HT1080 (cell line): ENCODE data around the gene TNP2. TPM values are rescaled to one million over a fixed set of nuclear protein-coding genes. Genes with fewer than 3 reads are reported as not detected.
A peak's percentile ranks its signal among the peaks of the same experiment; 100 is the strongest.

Experiments used
- DNase-seq: peaks from one replicate; pipeline ENCODE4 v3.0.0-alpha.2; 2015; ENCODE audit warnings: low read depth
- total RNA-seq: library from RNA; depleted of rRNA; stranded (reverse); fragments of >200 nt; shearing (Covaris generic); gene quantifications from 2 replicates; pipeline ENCODE4 v1.2.3, GENCODE V29; 2014

TNP2 gene
- total RNA-seq, 1 experiment from 2014 or later: not detected

DNA sequence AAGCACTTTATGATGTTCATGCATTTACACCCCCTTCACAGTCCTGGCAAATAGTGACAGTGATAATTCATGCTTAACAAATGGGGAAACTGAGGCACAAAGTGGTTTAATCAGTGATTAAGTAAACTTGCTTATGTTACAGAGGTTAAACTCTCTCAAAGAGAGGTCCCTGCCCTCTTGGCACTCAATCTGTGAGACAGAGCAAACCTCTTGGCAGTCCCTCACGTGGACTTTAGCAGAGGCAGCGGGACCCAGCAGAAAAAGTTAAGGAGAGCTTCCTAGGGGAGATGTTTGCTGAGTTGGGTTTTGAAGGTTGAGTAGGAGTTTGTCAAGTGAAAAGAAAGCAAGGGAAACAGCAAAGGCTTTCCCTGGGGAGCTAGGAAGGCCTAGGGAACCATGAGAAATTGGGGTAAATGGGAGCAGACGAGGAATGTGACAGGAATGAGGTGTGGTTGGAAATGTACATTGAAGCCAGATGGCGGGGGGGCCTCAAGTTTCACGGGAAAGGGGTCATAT lies 23.8 kb downstream of the TNP2 start:
- no peak for DNase-seq

DNA sequence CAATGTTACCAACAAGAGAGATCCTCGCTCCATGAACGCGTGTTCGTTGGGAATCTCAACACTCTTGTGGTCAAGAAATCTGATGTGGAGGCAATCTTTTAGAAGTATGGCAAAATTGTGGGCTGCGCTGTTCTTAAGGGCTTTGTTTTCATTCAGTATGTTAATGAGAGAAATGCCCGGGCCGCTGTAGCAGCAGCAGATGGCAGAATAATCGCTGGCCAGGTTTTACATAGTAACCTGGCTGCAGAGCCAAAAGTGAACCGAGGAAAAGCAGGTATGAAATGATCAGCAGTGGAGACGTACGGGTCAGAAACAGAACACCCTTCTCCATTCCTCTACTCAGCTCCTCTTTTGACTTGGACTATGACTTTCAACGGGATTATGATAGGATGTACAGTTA lies 26.5 kb downstream of the TNP2 start:
- no peak for DNase-seq

DNA sequence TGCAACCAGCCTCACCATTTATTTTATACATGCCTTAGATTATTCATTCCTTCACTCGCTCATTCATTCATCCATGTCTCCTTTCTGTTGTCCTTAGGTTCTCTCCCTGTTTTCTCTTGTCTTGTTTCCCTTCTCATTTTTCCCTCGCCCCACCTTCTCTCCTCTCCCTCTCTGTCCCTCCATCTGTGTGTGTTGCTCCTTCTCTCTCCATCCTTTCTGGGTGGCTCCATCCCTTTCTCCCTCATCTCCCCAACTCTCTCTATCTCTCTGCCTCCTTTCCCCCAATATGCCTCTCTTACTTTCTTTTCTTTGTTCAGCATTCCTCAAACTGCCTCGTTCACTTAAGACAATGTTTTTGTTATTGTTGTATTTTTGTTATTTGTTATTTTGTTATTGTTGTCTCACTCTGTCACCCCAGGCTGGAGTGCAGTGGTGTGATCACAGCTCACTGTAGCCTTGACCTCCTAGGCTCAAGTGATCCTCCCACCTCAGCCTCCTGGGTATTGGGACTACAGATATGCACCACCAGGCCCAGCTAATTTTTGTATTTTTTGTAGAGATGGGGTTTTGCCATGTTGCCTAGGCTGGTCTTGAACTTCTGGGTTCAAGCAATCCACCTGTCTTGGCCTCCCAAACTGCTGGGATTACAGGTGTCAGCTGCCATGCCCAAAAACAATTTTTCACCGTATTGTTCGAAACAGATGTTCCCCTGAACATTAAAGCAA lies 27.5 kb downstream of the TNP2 start:
- no peak for DNase-seq

DNA sequence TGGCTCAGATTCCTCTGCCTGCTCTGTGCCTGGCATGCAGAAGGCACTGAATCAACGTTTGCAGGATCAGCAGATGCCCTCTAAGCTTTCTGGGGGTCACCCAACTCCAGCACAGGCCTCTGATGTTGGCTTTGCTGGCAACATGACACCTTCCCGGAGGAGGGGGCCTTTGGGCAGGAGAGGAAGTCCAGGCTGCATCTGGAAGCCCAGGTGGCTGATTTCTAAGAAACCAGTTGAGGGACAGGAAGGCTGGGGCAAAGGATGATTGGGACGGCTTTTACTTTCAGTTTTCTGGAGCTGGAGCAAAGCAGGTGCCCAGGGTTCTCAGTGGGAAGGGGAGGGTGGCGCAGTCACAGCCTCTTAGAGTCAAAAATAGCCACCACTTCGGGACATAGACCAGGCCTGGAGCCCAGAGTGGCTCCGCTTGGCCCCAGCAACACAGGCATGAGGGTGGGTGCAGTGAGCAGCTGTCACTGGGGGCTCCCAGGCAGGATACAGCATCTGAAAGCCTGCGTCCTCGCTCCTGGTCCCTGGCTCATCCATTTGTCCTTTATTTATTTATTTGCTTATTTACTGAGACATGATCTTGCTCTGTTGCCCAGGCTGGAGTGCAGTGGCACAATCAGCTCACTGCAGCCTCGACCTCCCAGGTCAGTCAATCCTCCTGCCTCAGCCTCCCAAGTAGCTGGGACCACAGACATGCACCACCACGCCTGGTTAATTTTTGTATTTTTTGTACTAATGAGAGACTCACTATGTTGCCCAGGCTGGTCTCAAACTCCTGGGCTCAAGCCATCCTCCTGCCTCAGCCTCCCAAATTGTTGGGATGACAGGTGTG lies 28.3 kb downstream of the TNP2 start:
- DNase-seq: no peak

DNA sequence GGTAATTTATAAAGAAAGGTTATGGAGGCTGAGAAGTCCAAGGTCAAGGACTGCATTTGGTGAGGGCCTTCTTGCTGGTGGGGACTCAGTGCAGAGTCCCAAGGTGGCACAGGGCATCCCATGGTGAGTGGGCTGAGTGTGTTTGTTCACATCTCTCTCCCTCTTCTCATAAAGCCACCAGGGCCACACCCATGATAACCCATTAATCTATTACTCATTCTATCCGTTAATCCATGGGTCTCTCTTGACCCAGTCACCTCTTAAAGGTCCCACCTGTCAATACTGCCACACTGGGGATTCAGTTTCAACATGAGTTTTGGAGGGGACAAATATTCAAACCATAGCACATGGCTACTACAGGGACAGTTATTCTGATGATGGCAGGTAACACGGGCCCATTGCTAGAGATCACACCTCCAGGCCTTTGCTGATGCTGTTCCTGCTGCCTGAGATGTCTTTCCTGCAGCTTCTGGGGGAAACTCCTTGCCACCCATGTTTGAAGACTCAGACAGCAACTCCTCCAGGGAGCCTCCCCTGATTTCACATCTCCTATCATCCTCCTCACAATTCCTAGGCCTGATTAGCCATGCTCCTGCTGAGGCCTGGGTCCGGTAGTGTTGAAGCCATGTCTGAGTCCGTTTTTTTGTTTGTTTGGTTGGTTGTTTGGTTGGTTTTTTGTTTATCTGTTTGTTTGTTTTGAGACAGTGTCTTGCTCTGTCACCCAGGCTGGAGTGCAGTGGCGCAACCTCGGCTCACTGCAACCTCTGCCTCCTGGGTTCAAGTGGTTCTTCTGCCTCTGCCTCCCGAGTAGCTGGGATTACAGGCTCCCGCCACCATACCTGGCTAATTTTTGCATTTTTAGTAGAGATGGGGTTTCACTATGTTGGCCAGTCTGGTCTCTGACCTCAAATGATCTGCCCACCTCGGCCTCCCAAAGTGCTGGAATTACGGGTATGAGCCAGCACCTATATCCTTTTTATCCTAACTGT lies 29.2 kb downstream of the TNP2 start:
- no peak for DNase-seq

DNA sequence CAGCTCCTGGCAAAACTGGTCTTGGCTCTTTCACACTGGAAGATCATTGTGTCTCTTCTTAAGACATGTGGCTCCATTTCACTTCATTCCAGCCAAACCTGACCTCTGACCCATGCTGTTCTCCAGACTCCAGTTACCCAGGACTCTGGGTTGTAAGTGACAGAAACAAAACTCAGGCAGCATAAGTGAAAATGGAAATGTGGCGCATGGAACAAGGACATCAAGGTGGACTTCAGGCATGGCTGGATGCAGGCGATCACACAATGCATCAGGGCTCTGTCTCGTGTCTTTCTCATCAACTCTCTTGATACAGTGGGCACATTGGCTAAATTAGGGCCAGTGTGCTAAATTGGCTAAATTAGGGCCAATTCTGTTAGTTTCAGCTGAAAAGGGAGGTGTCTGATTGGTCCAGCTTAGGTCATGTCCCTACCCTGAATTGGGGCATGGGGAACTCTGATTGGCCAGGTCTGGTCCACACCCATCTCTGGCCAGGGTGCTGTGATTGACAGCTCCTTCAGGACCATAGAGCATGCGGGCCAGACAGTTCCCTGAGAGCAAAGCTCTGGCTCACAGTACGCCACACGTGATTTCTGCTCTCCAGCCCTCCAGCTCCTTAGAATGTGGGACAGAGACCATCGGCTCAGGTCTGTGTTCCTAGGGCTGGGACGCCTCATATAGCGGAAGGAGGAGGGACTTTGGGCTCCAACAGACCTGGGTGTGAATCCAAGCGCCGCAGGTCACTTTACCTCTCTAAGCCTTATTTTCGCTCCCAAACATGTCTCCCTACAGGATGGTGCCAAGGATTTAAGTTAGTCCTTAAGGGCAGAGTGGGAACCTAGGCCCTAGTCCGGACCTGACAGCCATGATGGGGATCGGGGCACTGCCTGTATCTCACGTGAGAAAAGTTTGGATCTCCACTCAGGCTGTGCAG lies 30.6 kb downstream of the TNP2 start:
- DNase-seq: no peak

DNA sequence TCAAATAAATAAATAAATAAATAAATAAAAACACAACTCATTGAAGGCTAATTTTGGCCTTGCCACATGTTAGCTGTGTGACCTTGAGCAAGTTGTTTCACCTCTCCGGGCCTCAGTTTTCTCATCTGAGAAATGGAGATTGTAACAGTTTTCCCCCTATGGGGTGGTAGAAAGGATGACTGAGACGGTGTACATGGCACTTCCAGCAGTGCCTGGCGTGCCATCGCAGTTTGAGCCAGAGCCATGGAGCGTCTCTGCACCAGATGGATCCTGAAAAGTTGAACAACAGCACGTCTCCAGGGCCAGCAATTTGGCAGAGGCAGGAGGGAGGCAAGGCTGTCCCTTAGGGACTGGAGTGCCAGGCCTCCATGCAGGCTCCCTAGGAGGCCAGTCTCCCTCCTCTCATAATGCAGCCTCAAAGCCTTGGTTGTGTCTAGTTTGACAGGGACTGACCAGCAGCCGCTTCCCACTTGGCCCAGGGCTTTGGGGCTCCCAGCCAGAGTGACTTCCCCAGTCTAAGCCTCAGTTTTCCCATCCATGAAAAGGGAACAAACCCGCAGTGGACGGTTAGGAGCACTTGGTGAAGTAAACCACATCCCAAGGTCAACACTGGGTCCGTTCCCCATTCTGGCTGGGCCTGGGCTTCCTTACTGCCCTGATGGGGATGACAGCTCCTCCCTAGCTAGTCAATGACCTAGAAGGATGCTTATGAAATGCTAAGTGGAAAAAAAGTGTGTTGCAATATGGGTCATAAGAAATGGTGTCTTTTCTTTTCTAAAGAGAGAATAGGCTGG lies 32.5 kb downstream of the TNP2 start:
- DNase-seq: no peak

DNA sequence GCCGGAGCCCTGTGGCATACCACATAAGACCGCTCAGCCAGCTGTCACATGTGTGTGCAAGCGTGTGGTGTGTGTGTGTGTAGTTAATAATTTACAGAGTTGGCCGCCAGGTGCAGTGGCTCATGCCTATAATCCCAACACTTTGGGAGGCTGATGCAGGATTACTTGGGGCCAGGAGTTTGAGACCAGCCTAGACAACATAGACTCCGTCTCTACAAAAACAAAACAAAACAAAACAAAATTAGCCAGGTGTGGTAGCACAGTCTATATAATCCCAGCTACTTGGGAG lies 33.5 kb downstream of the TNP2 start:
- no peak for DNase-seq

DNA sequence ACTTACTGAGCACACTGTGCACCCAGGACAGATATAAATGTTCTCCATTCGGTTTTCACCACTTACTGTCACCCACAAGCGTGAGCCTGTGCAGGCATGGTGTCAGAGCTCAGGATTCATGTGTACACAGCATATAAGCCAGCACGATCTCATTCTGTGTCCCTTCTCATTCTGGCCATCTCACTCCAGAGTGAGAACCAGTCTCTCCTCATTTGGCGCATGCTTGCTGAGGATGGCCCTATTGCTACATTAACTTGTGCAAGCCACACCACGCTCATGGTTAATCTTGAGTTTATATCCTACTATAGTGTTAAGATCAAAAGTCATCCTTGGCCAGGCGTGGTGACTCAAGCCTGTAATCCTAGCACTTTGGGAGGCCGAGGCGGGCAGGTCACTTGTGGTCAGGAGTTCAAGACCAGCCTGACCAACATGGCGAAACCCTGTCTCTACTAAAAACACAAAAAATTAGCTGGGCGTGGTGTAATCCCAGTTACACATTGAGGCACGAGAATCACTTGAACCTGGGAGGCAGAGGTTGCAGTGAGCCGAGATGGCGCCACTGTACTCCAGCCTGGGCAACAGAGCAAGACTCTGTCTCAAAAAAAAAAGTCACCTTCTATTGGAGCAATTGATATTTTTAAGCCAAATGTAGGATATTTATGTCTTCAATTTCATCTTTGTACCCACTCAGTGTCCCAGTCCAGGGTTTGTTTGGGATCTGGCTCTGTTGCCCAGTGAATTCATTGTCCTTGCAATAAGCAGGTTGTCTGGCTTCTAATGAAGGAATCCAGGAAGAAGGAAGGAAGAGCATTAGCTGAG lies 34.0 kb downstream of the TNP2 start:
- DNase-seq: no peak

DNA sequence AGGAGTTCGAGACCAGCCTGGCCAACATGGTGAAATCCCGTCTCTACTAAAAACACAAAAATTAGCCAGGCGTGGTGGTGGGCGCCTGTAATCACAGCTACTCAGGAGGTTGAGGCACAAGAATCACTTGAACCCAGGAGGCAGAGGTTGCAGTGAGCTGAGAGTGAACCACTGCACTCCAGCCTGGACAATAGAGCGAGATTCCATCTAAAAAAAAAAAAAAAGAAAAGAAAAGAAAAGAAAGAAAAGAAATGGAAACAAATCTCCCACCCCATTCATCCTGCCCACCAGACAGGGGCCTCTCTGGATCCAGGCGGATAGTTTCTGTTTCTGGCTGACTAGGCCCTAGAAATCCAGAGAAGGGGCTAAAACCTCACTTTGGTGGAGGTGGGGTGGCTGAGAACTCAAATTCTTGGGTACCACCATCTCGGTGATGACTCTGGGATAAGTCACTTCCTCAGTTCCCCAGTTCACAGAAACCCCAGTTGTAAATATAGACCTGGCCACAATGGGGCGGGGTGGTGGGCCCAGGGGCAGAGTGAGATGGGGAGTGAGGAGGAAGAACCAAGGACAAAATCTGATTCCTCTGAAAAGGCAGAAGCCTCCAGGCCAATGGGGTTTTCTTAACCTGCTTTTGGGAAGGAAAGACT lies 35.3 kb downstream of the TNP2 start:
- DNase-seq: peak; percentile 65

- no peak for DNase-seq
Observed at GRCh38 chr16:11232852-11233726, 36.0 kb downstream of the TNP2 start.

GRCh38 chr16:11232302-11232851 lies 36.7 kb downstream of the TNP2 start:
- no peak for DNase-seq

DNA sequence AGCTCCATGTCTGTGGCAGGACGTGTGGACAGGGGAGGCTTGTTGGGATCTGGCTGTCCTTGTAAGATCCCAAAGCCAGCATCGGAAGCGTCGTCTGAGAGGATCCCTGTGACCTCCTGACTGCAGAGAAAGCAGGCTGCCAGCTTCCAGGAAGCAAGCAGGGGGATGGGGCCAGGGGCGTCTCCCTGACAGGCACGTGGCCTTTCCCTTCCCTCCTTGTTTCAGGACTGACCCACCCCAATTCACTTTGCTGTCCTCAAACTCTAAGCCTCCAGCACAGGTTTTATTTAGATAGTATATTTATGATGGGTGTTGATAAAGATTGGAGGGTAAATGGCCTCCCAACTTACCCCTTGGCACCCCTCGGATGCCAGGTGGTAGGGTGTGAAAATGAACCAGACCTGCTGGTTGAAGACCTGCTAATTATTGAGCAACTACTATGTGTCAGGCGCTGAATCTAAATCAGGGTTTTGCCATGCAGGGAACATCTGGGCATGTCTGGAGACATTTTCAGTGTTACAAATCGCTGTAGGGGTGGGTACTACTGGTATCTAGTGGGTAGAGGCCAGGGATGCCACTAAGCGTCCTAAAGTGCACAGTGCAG lies 37.7 kb downstream of the TNP2 start:
- DNase-seq: no peak

DNA sequence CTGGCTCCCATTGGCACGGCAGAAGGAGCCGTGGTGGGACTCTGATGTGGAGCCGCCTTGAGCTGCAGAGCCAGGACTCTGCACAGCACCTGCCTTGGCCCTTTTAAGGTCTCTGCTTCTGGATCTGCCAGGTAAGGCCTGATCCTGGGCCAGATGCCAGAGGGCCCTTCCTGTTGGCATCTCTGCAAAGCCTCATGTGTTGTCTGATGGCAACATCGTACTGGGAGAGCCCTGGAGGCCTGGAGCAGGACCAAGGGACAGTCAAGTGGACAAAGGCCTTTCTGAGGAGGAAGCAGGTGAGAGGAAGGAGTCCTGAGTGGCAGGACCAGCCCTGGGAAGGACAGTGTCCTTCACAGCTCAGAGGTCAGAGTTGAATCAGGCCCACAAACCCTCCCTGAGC lies 39.2 kb downstream of the TNP2 start:
- DNase-seq: no peak

GRCh38 chr16:11229432-11229831 lies 39.7 kb downstream of the TNP2 start:
- DNase-seq: no peak
